Neural crest cell (in vitro differentiated cells): ENCODE data around the gene KIDINS220. TPM values are rescaled to one million over a fixed set of nuclear protein-coding genes. Genes with fewer than 3 reads are reported as not detected.

Source experiments
- DNase-seq: peaks from one replicate; pipeline ENCODE4 v3.0.0; 2021; ENCODE audit warnings: low read depth, mixed read lengths, low spot score
- H3K27ac Mint-ChIP-seq: one replicate; pipeline ENCODE4 v1.8.0; 2021; ENCODE audit warnings: mild to moderate bottlenecking, mixed read lengths; ENCODE audit not compliant: unreplicated experiment
- H3K27me3 Mint-ChIP-seq: 2 replicates; pipeline ENCODE4 v1.8.0; 2021; ENCODE audit warnings: low read depth, mild to moderate bottlenecking, mixed read lengths
- H3K36me3 Mint-ChIP-seq: 2 replicates; pipeline ENCODE4 v1.8.0; 2021; ENCODE audit warnings: low read depth, mild to moderate bottlenecking, mixed read lengths
- H3K4me1 Mint-ChIP-seq: 2 replicates; pipeline ENCODE4 v1.8.0; 2021; ENCODE audit warnings: mixed read lengths
- H3K4me3 Mint-ChIP-seq: one replicate; pipeline ENCODE4 v1.8.0; 2021; ENCODE audit warnings: mild to moderate bottlenecking, mixed read lengths
- H3K9me3 Mint-ChIP-seq: 2 replicates; pipeline ENCODE4 v1.8.0; 2021; ENCODE audit warnings: mixed read lengths
- total RNA-seq: library from RNA; stranded (reverse); gene quantifications from 2 replicates; pipeline ENCODE4 v1.2.1, GENCODE V29; 2021
- TF ChIP-seq, protein P1 (sequence below): fragments of 200-600 bp; sonication (generic); conservative IDR thresholded peaks from 2 replicates; pipeline ENCODE4 v1.5.0; 2021; ENCODE audit warnings: antibody characterized with exemption, mild to moderate bottlenecking

The KIDINS220 gene
- total RNA-seq, 1 donor from 2014 or later: 61.1 TPM

- Mint-ChIP-seq H3K27ac (no peak overlapping the region), H3K9me3 (no peaks in the 10 kb centered on the region), H3K36me3 (no peaks in the 10 kb centered on the region), H3K4me1 (peaks cover 10% of the 10 kb centered on the region), H3K4me3 (no peak overlapping the region), H3K27me3 (no peaks in the 10 kb centered on the region)
- TF ChIP-seq, protein P1, sequence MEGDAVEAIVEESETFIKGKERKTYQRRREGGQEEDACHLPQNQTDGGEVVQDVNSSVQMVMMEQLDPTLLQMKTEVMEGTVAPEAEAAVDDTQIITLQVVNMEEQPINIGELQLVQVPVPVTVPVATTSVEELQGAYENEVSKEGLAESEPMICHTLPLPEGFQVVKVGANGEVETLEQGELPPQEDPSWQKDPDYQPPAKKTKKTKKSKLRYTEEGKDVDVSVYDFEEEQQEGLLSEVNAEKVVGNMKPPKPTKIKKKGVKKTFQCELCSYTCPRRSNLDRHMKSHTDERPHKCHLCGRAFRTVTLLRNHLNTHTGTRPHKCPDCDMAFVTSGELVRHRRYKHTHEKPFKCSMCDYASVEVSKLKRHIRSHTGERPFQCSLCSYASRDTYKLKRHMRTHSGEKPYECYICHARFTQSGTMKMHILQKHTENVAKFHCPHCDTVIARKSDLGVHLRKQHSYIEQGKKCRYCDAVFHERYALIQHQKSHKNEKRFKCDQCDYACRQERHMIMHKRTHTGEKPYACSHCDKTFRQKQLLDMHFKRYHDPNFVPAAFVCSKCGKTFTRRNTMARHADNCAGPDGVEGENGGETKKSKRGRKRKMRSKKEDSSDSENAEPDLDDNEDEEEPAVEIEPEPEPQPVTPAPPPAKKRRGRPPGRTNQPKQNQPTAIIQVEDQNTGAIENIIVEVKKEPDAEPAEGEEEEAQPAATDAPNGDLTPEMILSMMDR: no peak
- DNase-seq: no peak
Observed at GRCh38 chr2:8694737-8695136, 142.7 kb downstream of the KIDINS220 start.

- TF ChIP-seq, protein P1: peak; percentile 61
- Mint-ChIP-seq H3K27me3 (no peaks in the 10 kb centered on the region), H3K27ac (no peak overlapping the region), H3K36me3 (no peaks in the 10 kb centered on the region), H3K9me3 (no peaks in the 10 kb centered on the region), H3K4me1 (peaks cover 10% of the 10 kb centered on the region), H3K4me3 (no peak overlapping the region)
- peak; percentile 51 for DNase-seq
Observed at GRCh38 chr2:8693157-8693821, 144.1 kb downstream of the KIDINS220 start.

DNA sequence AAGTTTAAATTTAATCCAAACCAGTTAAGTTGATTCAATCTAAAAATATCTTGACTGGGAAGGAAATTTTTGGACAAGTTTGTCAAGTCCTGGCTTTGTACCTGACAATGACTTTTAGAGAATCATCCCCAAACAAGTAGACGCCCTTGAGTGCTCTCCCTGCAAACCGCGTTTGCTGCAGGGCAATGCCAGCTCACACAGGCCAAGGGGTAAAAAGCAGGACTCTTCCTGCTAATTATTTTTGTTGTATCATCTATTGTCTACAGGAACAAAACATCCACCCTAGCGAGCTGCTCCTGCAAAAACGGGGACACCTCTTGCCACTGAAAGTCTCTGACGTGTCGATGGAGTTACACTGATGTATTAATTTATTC, 144.6 kb downstream of the KIDINS220 start:
- Mint-ChIP-seq H3K27me3 (no peaks in the 10 kb centered on the region), H3K9me3 (no peaks in the 10 kb centered on the region), H3K27ac (no peak overlapping the region), H3K4me1 (peaks cover 10% of the 10 kb centered on the region), H3K36me3 (no peaks in the 10 kb centered on the region), H3K4me3 (no peak overlapping the region)
- TF ChIP-seq, protein P1: no peak
- DNase-seq: no peak

DNA sequence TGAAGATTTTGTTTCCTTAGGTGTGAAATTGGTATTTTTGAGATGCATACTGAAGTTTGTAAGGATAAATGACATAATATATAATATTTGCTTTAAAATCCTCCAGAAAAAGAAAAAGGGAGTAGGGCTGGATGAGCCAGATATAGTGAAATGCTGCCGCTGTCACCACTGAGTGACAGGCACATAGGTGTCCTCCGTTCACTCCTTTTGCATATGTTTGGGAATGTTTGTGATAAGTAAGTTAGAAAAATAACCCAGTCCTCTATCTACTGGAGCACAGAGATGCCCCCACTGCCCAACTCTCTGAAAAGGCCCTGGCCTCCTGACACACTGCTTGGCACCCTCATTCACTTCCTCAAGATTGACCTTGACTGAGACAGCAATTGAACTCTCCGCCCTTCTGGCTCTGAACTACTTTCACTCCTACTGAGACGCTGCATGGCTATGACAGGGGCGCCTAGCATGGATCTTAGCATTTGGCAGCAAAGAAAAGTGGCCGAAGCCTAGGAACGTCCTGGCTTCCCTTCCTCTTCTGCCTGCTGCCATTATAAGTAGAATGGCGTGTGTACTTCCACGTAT, 145.5 kb downstream of the KIDINS220 start:
- H3K4me1 Mint-ChIP-seq: peaks cover 3% of the 10 kb centered on the region
- H3K36me3 Mint-ChIP-seq: peaks cover 2% of the 10 kb centered on the region
- H3K27me3 Mint-ChIP-seq: no peaks in the 10 kb centered on the region
- TF ChIP-seq, protein P1: no peak
- no peak for DNase-seq
- no peak overlapping the region for H3K27ac Mint-ChIP-seq
- no peaks in the 10 kb centered on the region for H3K9me3 Mint-ChIP-seq
- H3K4me3 Mint-ChIP-seq: peak overlapping the region; percentile 18

GRCh38 chr2:8685697-8686358, 151.6 kb downstream of the KIDINS220 start:
- H3K27ac Mint-ChIP-seq: no peak overlapping the region
- DNase-seq: peak; percentile 93
- H3K36me3 Mint-ChIP-seq: peaks cover 2% of the 10 kb centered on the region
- H3K9me3 Mint-ChIP-seq: no peaks in the 10 kb centered on the region
- peaks cover 35% of the 10 kb centered on the region for H3K27me3 Mint-ChIP-seq
- TF ChIP-seq, protein P1: peak; percentile 98
- peak overlapping the region; percentile 74 for H3K4me3 Mint-ChIP-seq
- peaks cover 37% of the 10 kb centered on the region for H3K4me1 Mint-ChIP-seq
